ENCODE measurements around the gene CADPS2.

DNA sequence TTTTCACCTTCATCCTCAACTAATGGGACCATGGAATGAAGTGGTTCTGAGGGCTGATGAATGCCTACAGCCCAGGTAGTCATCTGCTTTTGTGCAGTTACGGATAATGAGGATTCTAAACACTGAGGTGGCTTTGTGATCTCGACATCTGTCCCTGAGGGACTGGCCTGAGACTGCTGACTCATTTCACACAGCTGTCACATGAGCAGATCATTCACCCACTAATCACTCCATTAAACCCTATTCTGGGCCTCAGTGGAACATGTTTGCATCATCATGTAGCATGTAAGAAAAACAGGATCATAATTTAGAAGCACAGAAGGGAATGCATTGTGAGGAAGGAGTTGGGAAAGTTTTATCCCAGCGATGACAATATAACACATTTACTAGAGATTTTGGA, 502.3 kb downstream of the CADPS2 start:
- TF ChIP-seq POLR2A (IDR thresholded peaks at IDR 0.05) = no peak
- TF ChIP-seq CTCF (IDR thresholded peaks at IDR 0.05 in 4 of 5, conservative IDR thresholded peaks at IDR 0.05 in 1 of 5) = no peak
